ENCODE results near the gene TMEM232. TPM values are rescaled to one million over a fixed set of nuclear protein-coding genes. Genes with fewer than 3 reads are reported as not detected.

Gene TMEM232
- total and polyA plus RNA-seq, 2 of the 4 experiments (the other 2 are of a cell fraction), result 0.17 to 0.36 TPM

- intact Hi-C loops (cut with micrococcal nuclease), result loop anchor here (5.0 kb wide), 1 partner anchor 434 kb away; no protein-coding TSS in a partner anchor
- POLR2A ChIA-PET (ENCODE audit: unreplicated experiment), result no interaction called here
- no peak overlapping the region for H4K8ac ChIP-seq (ENCODE audit: low read depth in 2 of 2, low read length in 2 of 2)
- H2AK9ac ChIP-seq (replicated peaks; ENCODE audit: low read depth, low read length, poor library complexity), result no peak overlapping the region
- no TSS peak for BruUV-seq (replicated peaks)
- H2BK5ac ChIP-seq (ENCODE audit: low read depth, low read length, poor library complexity, severe bottlenecking), result no peak overlapping the region
- H3K9me1 ChIP-seq (ENCODE audit: insufficient read depth, low read length), result no peaks in the 10 kb centered on the region
- in situ Hi-C loops (cut with MboI; ENCODE audit: low sequenced_read_pairs), result no loop called here
- no CpG with 5 or more reads among the region's 3 CpGs for WGBS, 2 experiments (ENCODE audit: extremely low coverage in 2 of 2, insufficient read length in 1 of 2)
- H3K14ac ChIP-seq (replicated peaks; ENCODE audit: low read depth, low read length), result 0 out of 2 replicates have a peak overlapping the region, but pooled peaks have one; percentile 4
- H3K4ac ChIP-seq (ENCODE audit: low read depth, low read length), result no peak overlapping the region
- no peaks in the 10 kb centered on the region for H3K36me3 ChIP-seq (ENCODE audit: control insufficient read depth, insufficient read depth, low read length)
- H3K4me1 ChIP-seq (ENCODE audit: control insufficient read depth, insufficient read depth, low read length), result no peaks in the 10 kb centered on the region
- H3K23ac ChIP-seq (ENCODE audit: low read depth, low read length), result no peak overlapping the region
- H3K9ac ChIP-seq (ENCODE audit: low read depth, low read length), result no peak overlapping the region
- H3K4me2 ChIP-seq (ENCODE audit: low read depth, low read length), result no peak overlapping the region
- TF ChIP-seq USF2 (IDR thresholded peaks at IDR 0.05; ENCODE audit: low read depth, low read length) (no peak), MXI1 (IDR thresholded peaks at IDR 0.05; ENCODE audit: borderline replicate concordance, low read depth, low read length) (no peak), SMC3 (IDR thresholded peaks at IDR 0.05; ENCODE audit: low read depth, low read length) (no peak), ELK1 (IDR thresholded peaks at IDR 0.05; ENCODE audit: borderline replicate concordance, low read depth, low read length) (no peak), RCOR1 (IDR thresholded peaks at IDR 0.05; ENCODE audit: insufficient replicate concordance, low read length) (no peak), RFX5 (IDR thresholded peaks at IDR 0.05; ENCODE audit: low read depth, low read length) (no peak)
- H3K27ac ChIP-seq (ENCODE audit: insufficient read depth, low read length), result no peak overlapping the region
- no peak overlapping the region for H4K5ac ChIP-seq (ENCODE audit: low read depth, low read length)
- no peak overlapping the region for H3K18ac ChIP-seq (ENCODE audit: low read depth, low read length)
- H2AK5ac ChIP-seq (ENCODE audit: low read depth, low read length), result no peak overlapping the region
- 0 out of 2 replicates have a peak overlapping the region, but pooled peaks have one; percentile 14 for H2BK20ac ChIP-seq (ENCODE audit: low read depth, low read length)
- peak overlapping the region; percentile 61; the same call in 1 of the 2 replicates for H2BK120ac ChIP-seq (ENCODE audit: low read depth, low read length)
- DNase-seq, result no peak
- H2BK15ac ChIP-seq (ENCODE audit: low read depth, low read length), result no peak overlapping the region
- ATAC-seq (ENCODE audit: low read depth), result no peak
- no peak overlapping the region for H2AFZ ChIP-seq (replicated peaks; ENCODE audit: low read length, poor library complexity)
- H3K4me3 ChIP-seq (ENCODE audit: insufficient read depth, low read depth, low read length), result no peak overlapping the region
- H3K56ac ChIP-seq (ENCODE audit: extremely low read depth, insufficient read depth, low read length), result no peak overlapping the region
- CTCF ChIA-PET, result no interaction called here
- H3K9me3 ChIP-seq (ENCODE audit: control insufficient read depth, insufficient read depth, low read length), result no peaks in the 10 kb centered on the region
- dilution Hi-C loops (cut with HindIII; ENCODE audit: low sequenced_read_pairs, unreplicated experiment), result no loop called here
- no peaks in the 10 kb centered on the region for H3K27me3 ChIP-seq (ENCODE audit: control insufficient read depth, insufficient read depth, low read length)
- no peaks in the 10 kb centered on the region for H3K79me1 ChIP-seq (ENCODE audit: low read depth in 1 of 2, low read length in 2 of 2)
- no peak overlapping the region for H4K91ac ChIP-seq (ENCODE audit: insufficient read depth, low read depth, low read length)
- no peaks in the 10 kb centered on the region for H4K20me1 ChIP-seq (ENCODE audit: insufficient read depth, low read length)
Measured at GRCh38 chr5:110371725-110372041, 354.8 kb downstream of the TMEM232 start.
